RWPE2 (cell line): ENCODE data around the gene CAMK2B.

ENCODE experiments used
- ATAC-seq: fragments of 200-7000 bp; cut with Tn5 transposase; 3 replicates; pipeline ENCODE4 v1.9.1; 2021; ENCODE audit warnings: low read depth
- DNase-seq: peaks from one replicate; pipeline ENCODE4 v3.0.0-alpha.2; 2020; ENCODE audit warnings: low spot score
- H3K27ac ChIP-seq: fragments of 450-650 bp; 2 replicates; pipeline ENCODE4 v1.5.1; 2017; ENCODE audit warnings: mild to moderate bottlenecking; ENCODE audit not compliant: poor library complexity, severe bottlenecking
- H3K27me3 ChIP-seq: fragments of 250-450 bp; sonication (Bioruptor Pico); 2 replicates; pipeline ENCODE4 v1.5.1; 2021; ENCODE audit warnings: mild to moderate bottlenecking, moderate library complexity; ENCODE audit not compliant: insufficient read depth, poor library complexity, severe bottlenecking
- H3K36me3 ChIP-seq: fragments of 250-450 bp; sonication (Bioruptor Pico); 2 replicates; pipeline ENCODE4 v1.5.1; 2020; ENCODE audit warnings: low read depth, mild to moderate bottlenecking, moderate library complexity
- H3K4me1 ChIP-seq: fragments of 250-450 bp; sonication (Bioruptor Pico); 2 replicates; pipeline ENCODE4 v1.5.1; 2021; ENCODE audit warnings: mild to moderate bottlenecking, moderate library complexity; ENCODE audit not compliant: insufficient read depth, poor library complexity, severe bottlenecking
- H3K4me3 ChIP-seq: fragments of 250-450 bp; sonication (Bioruptor Pico); 2 replicates; pipeline ENCODE4 v1.5.1; 2021; ENCODE audit warnings: mild to moderate bottlenecking, moderate library complexity; ENCODE audit not compliant: severe bottlenecking
- H3K9me3 ChIP-seq: fragments of 250-450 bp; sonication (Bioruptor Pico); 2 replicates; pipeline ENCODE4 v1.5.1; 2021; ENCODE audit warnings: mild to moderate bottlenecking, moderate library complexity; ENCODE audit not compliant: severe bottlenecking
- CTCF ChIP-seq: fragments of 450-650 bp; IDR thresholded peaks from one replicate; pipeline ENCODE4 v1.5.1; 2017; ENCODE audit warnings: mild to moderate bottlenecking, moderate library complexity; ENCODE audit not compliant: poor library complexity, severe bottlenecking

CAMK2B gene

GRCh38 chr7:44286182-44286617 is 39.2 kb downstream of the CAMK2B start:
- no peak for ATAC-seq
- no peaks in the 10 kb centered on the region for H3K4me1 ChIP-seq
- TF ChIP-seq CTCF = no peak

GRCh38 chr7:44285561-44285960 is 39.8 kb downstream of the CAMK2B start:
- no peak overlapping the region for H3K4me3 ChIP-seq
- no peaks in the 10 kb centered on the region for H3K4me1 ChIP-seq
- H3K36me3 ChIP-seq = no peaks in the 10 kb centered on the region
- H3K27me3 ChIP-seq = no peaks in the 10 kb centered on the region
- H3K27ac ChIP-seq = no peak overlapping the region
- no peak for ATAC-seq
- peak; percentile 20 for DNase-seq
- H3K9me3 ChIP-seq = no peaks in the 10 kb centered on the region
- no peak for TF ChIP-seq CTCF

More at GRCh38 chr7:44286182-44286617, 39.2 kb downstream of the CAMK2B start:
- no peaks in the 10 kb centered on the region for H3K27me3 ChIP-seq
- peak; percentile 49 for DNase-seq
- no peaks in the 10 kb centered on the region for H3K9me3 ChIP-seq
- H3K36me3 ChIP-seq = no peaks in the 10 kb centered on the region
- no peak overlapping the region for H3K4me3 ChIP-seq
- no peak overlapping the region for H3K27ac ChIP-seq

GRCh38 chr7:44284881-44285541 is 40.4 kb downstream of the CAMK2B start:
- peak; percentile 35 for DNase-seq
- H3K27ac ChIP-seq = no peak overlapping the region
- H3K4me3 ChIP-seq = no peak overlapping the region
- no peaks in the 10 kb centered on the region for H3K36me3 ChIP-seq
- ATAC-seq = no peak
- no peaks in the 10 kb centered on the region for H3K9me3 ChIP-seq
- H3K4me1 ChIP-seq = no peaks in the 10 kb centered on the region
- TF ChIP-seq CTCF = no peak
- no peaks in the 10 kb centered on the region for H3K27me3 ChIP-seq

- H3K9me3 ChIP-seq = no peaks in the 10 kb centered on the region
- ATAC-seq = no peak
- no peak overlapping the region for H3K4me3 ChIP-seq
- no peaks in the 10 kb centered on the region for H3K4me1 ChIP-seq
- H3K27ac ChIP-seq = no peak overlapping the region
- no peaks in the 10 kb centered on the region for H3K36me3 ChIP-seq
- no peaks in the 10 kb centered on the region for H3K27me3 ChIP-seq
- no peak for TF ChIP-seq CTCF
- DNase-seq = peak; percentile 47
Measured at GRCh38 chr7:44284216-44284615, 41.2 kb downstream of the CAMK2B start.
